Measurements from ENCODE around the gene SMAD9.

The SMAD9 gene

GRCh38 chr13:36959456-36960116 is 39.5 kb upstream of the SMAD9 start:
- H4K20me1 ChIP-seq (ENCODE audit: low read depth, low read length): no peaks in the 10 kb centered on the region
- H3K4me3 ChIP-seq (ENCODE audit: insufficient read depth, low read length, poor library complexity, severe bottlenecking): no peak overlapping the region
- H3F3A ChIP-seq (ENCODE audit: insufficient read depth): no peaks in the 10 kb centered on the region
- H3K4me2 ChIP-seq (ENCODE audit: low read depth, low read length, poor library complexity, severe bottlenecking): no peak overlapping the region
- no peaks in the 10 kb centered on the region for H3K9me3 ChIP-seq (ENCODE audit: insufficient read depth, low read length)
- H3K9ac ChIP-seq (ENCODE audit: low read length): no peak overlapping the region
- H3K27me3 ChIP-seq (ENCODE audit: low read length): no peaks in the 10 kb centered on the region
- H3K9me2 ChIP-seq (replicated peaks; ENCODE audit: insufficient read depth, low read length): no peaks in the 10 kb centered on the region
- H3K79me2 ChIP-seq (ENCODE audit: insufficient read depth, low read length): no peaks in the 10 kb centered on the region
- H3K27ac ChIP-seq (ENCODE audit: low read depth, low read length): no peak overlapping the region
- TF ChIP-seq CTCF (IDR thresholded peaks at IDR 0.05; ENCODE audit: insufficient read depth, low read length, poor library complexity, severe bottlenecking): no peak
- no peak for TF ChIP-seq EZH2phosphoT487 (conservative IDR thresholded peaks at IDR 0.05; ENCODE audit: low read length)
- H2AFZ ChIP-seq (ENCODE audit: low read depth, low read length, severe bottlenecking): no peak overlapping the region
- H3K36me3 ChIP-seq (ENCODE audit: low read length): peaks cover 32% of the 10 kb centered on the region

GRCh38 chr13:36954542-36954941 is 34.5 kb upstream of the SMAD9 start:
- Histone ChIP-seq H3K36me3 (ENCODE audit: low read length) (peaks cover 36% of the 10 kb centered on the region), H3K9ac (ENCODE audit: low read length) (no peak overlapping the region), H2AFZ (ENCODE audit: low read depth, low read length, severe bottlenecking) (no peak overlapping the region), H3K4me3 (ENCODE audit: insufficient read depth, low read length, poor library complexity, severe bottlenecking) (no peak overlapping the region), H3K9me2 (replicated peaks; ENCODE audit: insufficient read depth, low read length) (no peaks in the 10 kb centered on the region), H3K27ac (ENCODE audit: low read depth, low read length) (no peak overlapping the region), H3K9me3 (ENCODE audit: insufficient read depth, low read length) (no peaks in the 10 kb centered on the region), H3F3A (ENCODE audit: insufficient read depth) (no peaks in the 10 kb centered on the region), H3K79me2 (ENCODE audit: insufficient read depth, low read length) (no peaks in the 10 kb centered on the region), H4K20me1 (ENCODE audit: low read depth, low read length) (no peaks in the 10 kb centered on the region), H3K27me3 (ENCODE audit: low read length) (no peaks in the 10 kb centered on the region), H3K4me2 (ENCODE audit: low read depth, low read length, poor library complexity, severe bottlenecking) (no peak overlapping the region)
- TF ChIP-seq CTCF (IDR thresholded peaks at IDR 0.05; ENCODE audit: insufficient read depth, low read length, poor library complexity, severe bottlenecking) (no peak), EZH2phosphoT487 (conservative IDR thresholded peaks at IDR 0.05; ENCODE audit: low read length) (no peak)

GRCh38 chr13:36950920-36951319 is 30.9 kb upstream of the SMAD9 start:
- H3K9ac ChIP-seq (ENCODE audit: low read length): no peak overlapping the region
- no peaks in the 10 kb centered on the region for H3K79me2 ChIP-seq (ENCODE audit: insufficient read depth, low read length)
- no peak overlapping the region for H2AFZ ChIP-seq (ENCODE audit: low read depth, low read length, severe bottlenecking)
- no peak overlapping the region for H3K27ac ChIP-seq (ENCODE audit: low read depth, low read length)
- TF ChIP-seq CTCF (IDR thresholded peaks at IDR 0.05; ENCODE audit: insufficient read depth, low read length, poor library complexity, severe bottlenecking): no peak
- no peak for TF ChIP-seq EZH2phosphoT487 (conservative IDR thresholded peaks at IDR 0.05; ENCODE audit: low read length)
- H3F3A ChIP-seq (ENCODE audit: insufficient read depth): no peaks in the 10 kb centered on the region
- H3K9me3 ChIP-seq (ENCODE audit: insufficient read depth, low read length): no peaks in the 10 kb centered on the region
- H4K20me1 ChIP-seq (ENCODE audit: low read depth, low read length): no peaks in the 10 kb centered on the region
- peaks cover 36% of the 10 kb centered on the region for H3K36me3 ChIP-seq (ENCODE audit: low read length)
- no peaks in the 10 kb centered on the region for H3K9me2 ChIP-seq (replicated peaks; ENCODE audit: insufficient read depth, low read length)
- no peak overlapping the region for H3K4me3 ChIP-seq (ENCODE audit: insufficient read depth, low read length, poor library complexity, severe bottlenecking)
- H3K4me2 ChIP-seq (ENCODE audit: low read depth, low read length, poor library complexity, severe bottlenecking): no peak overlapping the region
- H3K27me3 ChIP-seq (ENCODE audit: low read length): no peaks in the 10 kb centered on the region

Data from SU-DHL-6 (cell line).